ENCODE data around the gene SCAPER.

Gene SCAPER

GRCh38 chr15:76378691-76379090 is 526.4 kb downstream of the SCAPER start:
- no peak overlapping the region for H3K9ac ChIP-seq (ENCODE audit: low read length)

GRCh38 chr15:76377751-76378150 is 527.4 kb downstream of the SCAPER start:
- peaks cover 4% of the 10 kb centered on the region for H3K36me3 ChIP-seq (ENCODE audit: control insufficient read depth, insufficient read depth, low read length, severe bottlenecking)
- no peak for DNase-seq (ENCODE audit: low read depth)
- no peak overlapping the region for H3K9ac ChIP-seq (ENCODE audit: low read length)
- H3K4me3 ChIP-seq (ENCODE audit: low read length) = no peak overlapping the region
- H3K27me3 ChIP-seq (replicated peaks; ENCODE audit: control insufficient read depth, insufficient read depth, low read length) = no peaks in the 10 kb centered on the region
- H3K9me3 ChIP-seq (ENCODE audit: control insufficient read depth, low read length) = no peaks in the 10 kb centered on the region
- no peaks in the 10 kb centered on the region for H3K4me1 ChIP-seq (ENCODE audit: control insufficient read depth, insufficient read depth, low read length)

More at GRCh38 chr15:76378691-76379090, 526.4 kb downstream of the SCAPER start:
- no peaks in the 10 kb centered on the region for H3K27me3 ChIP-seq (replicated peaks; ENCODE audit: control insufficient read depth, insufficient read depth, low read length)
- no peak overlapping the region for H3K4me3 ChIP-seq (ENCODE audit: low read length)
- DNase-seq (ENCODE audit: low read depth) = no peak
- peaks cover under 1% of the 10 kb centered on the region for H3K36me3 ChIP-seq (ENCODE audit: control insufficient read depth, insufficient read depth, low read length, severe bottlenecking)
- H3K4me1 ChIP-seq (ENCODE audit: control insufficient read depth, insufficient read depth, low read length) = no peaks in the 10 kb centered on the region
- H3K9me3 ChIP-seq (ENCODE audit: control insufficient read depth, low read length) = no peaks in the 10 kb centered on the region

- no peak overlapping the region for H3K4me3 ChIP-seq (ENCODE audit: low read length)
- no peaks in the 10 kb centered on the region for H3K4me1 ChIP-seq (ENCODE audit: control insufficient read depth, insufficient read depth, low read length)
- H3K27me3 ChIP-seq (replicated peaks; ENCODE audit: control insufficient read depth, insufficient read depth, low read length) = no peaks in the 10 kb centered on the region
- no peaks in the 10 kb centered on the region for H3K9me3 ChIP-seq (ENCODE audit: control insufficient read depth, low read length)
- DNase-seq (ENCODE audit: low read depth) = no peak
- no peak overlapping the region for H3K9ac ChIP-seq (ENCODE audit: low read length)
- peaks cover 4% of the 10 kb centered on the region for H3K36me3 ChIP-seq (ENCODE audit: control insufficient read depth, insufficient read depth, low read length, severe bottlenecking)
These were observed 527.9 kb downstream of the SCAPER start for GRCh38 chr15:76377217-76377616.

- no peak overlapping the region for H3K9ac ChIP-seq (ENCODE audit: low read length)
- no peaks in the 10 kb centered on the region for H3K4me1 ChIP-seq (ENCODE audit: control insufficient read depth, insufficient read depth, low read length)
- no peak for DNase-seq (ENCODE audit: low read depth)
- no peaks in the 10 kb centered on the region for H3K27me3 ChIP-seq (replicated peaks; ENCODE audit: control insufficient read depth, insufficient read depth, low read length)
- no peak overlapping the region for H3K4me3 ChIP-seq (ENCODE audit: low read length)
- peaks cover 4% of the 10 kb centered on the region for H3K36me3 ChIP-seq (ENCODE audit: control insufficient read depth, insufficient read depth, low read length, severe bottlenecking)
- no peaks in the 10 kb centered on the region for H3K9me3 ChIP-seq (ENCODE audit: control insufficient read depth, low read length)
These were observed 528.3 kb downstream of the SCAPER start for GRCh38 chr15:76376816-76377215.

GRCh38 chr15:76376029-76376428 is 529.1 kb downstream of the SCAPER start:
- Histone ChIP-seq H3K9me3 (ENCODE audit: control insufficient read depth, low read length) (no peaks in the 10 kb centered on the region), H3K27me3 (replicated peaks; ENCODE audit: control insufficient read depth, insufficient read depth, low read length) (no peaks in the 10 kb centered on the region), H3K4me3 (ENCODE audit: low read length) (no peak overlapping the region), H3K9ac (ENCODE audit: low read length) (no peak overlapping the region), H3K36me3 (ENCODE audit: control insufficient read depth, insufficient read depth, low read length, severe bottlenecking) (peaks cover 4% of the 10 kb centered on the region), H3K4me1 (ENCODE audit: control insufficient read depth, insufficient read depth, low read length) (no peaks in the 10 kb centered on the region)
- no peak for DNase-seq (ENCODE audit: low read depth)

- Histone ChIP-seq H3K4me1 (ENCODE audit: control insufficient read depth, insufficient read depth, low read length) (peaks cover 4% of the 10 kb centered on the region), H3K27me3 (replicated peaks; ENCODE audit: control insufficient read depth, insufficient read depth, low read length) (no peaks in the 10 kb centered on the region), H3K9ac (ENCODE audit: low read length) (no peak overlapping the region), H3K9me3 (ENCODE audit: control insufficient read depth, low read length) (no peaks in the 10 kb centered on the region), H3K36me3 (ENCODE audit: control insufficient read depth, insufficient read depth, low read length, severe bottlenecking) (no peaks in the 10 kb centered on the region), H3K4me3 (ENCODE audit: low read length) (no peak overlapping the region)
- no peak for DNase-seq (ENCODE audit: low read depth)
These were observed 537.0 kb downstream of the SCAPER start for GRCh38 chr15:76368122-76368621.

GRCh38 chr15:76366714-76367113 is 538.4 kb downstream of the SCAPER start:
- Histone ChIP-seq H3K4me3 (ENCODE audit: low read length) (no peak overlapping the region), H3K4me1 (ENCODE audit: control insufficient read depth, insufficient read depth, low read length) (peaks cover 4% of the 10 kb centered on the region), H3K27me3 (replicated peaks; ENCODE audit: control insufficient read depth, insufficient read depth, low read length) (no peaks in the 10 kb centered on the region)

GRCh38 chr15:76363251-76363650 is 541.9 kb downstream of the SCAPER start:
- no peaks in the 10 kb centered on the region for H3K36me3 ChIP-seq (ENCODE audit: control insufficient read depth, insufficient read depth, low read length, severe bottlenecking)
- H3K9ac ChIP-seq (ENCODE audit: low read length) = no peak overlapping the region

More at GRCh38 chr15:76366714-76367113, 538.4 kb downstream of the SCAPER start:
- no peak overlapping the region for H3K9ac ChIP-seq (ENCODE audit: low read length)
- no peak for DNase-seq (ENCODE audit: low read depth)
- H3K36me3 ChIP-seq (ENCODE audit: control insufficient read depth, insufficient read depth, low read length, severe bottlenecking) = no peaks in the 10 kb centered on the region
- no peaks in the 10 kb centered on the region for H3K9me3 ChIP-seq (ENCODE audit: control insufficient read depth, low read length)

GRCh38 chr15:76360416-76360815 is 544.7 kb downstream of the SCAPER start:
- H3K27me3 ChIP-seq (replicated peaks; ENCODE audit: control insufficient read depth, insufficient read depth, low read length) = no peaks in the 10 kb centered on the region
- H3K4me1 ChIP-seq (ENCODE audit: control insufficient read depth, insufficient read depth, low read length) = no peaks in the 10 kb centered on the region
- no peaks in the 10 kb centered on the region for H3K9me3 ChIP-seq (ENCODE audit: control insufficient read depth, low read length)
- H3K4me3 ChIP-seq (ENCODE audit: low read length) = no peak overlapping the region
- H3K9ac ChIP-seq (ENCODE audit: low read length) = no peak overlapping the region
- no peaks in the 10 kb centered on the region for H3K36me3 ChIP-seq (ENCODE audit: control insufficient read depth, insufficient read depth, low read length, severe bottlenecking)
- no peak for DNase-seq (ENCODE audit: low read depth)

More at GRCh38 chr15:76363251-76363650, 541.9 kb downstream of the SCAPER start:
- Histone ChIP-seq H3K4me3 (ENCODE audit: low read length) (no peak overlapping the region), H3K27me3 (replicated peaks; ENCODE audit: control insufficient read depth, insufficient read depth, low read length) (no peaks in the 10 kb centered on the region), H3K4me1 (ENCODE audit: control insufficient read depth, insufficient read depth, low read length) (peaks cover 4% of the 10 kb centered on the region), H3K9me3 (ENCODE audit: control insufficient read depth, low read length) (no peaks in the 10 kb centered on the region)
- DNase-seq (ENCODE audit: low read depth) = no peak

GRCh38 chr15:76359152-76359551 is 546.0 kb downstream of the SCAPER start:
- no peak for DNase-seq (ENCODE audit: low read depth)
- Histone ChIP-seq H3K9me3 (ENCODE audit: control insufficient read depth, low read length) (no peaks in the 10 kb centered on the region), H3K27me3 (replicated peaks; ENCODE audit: control insufficient read depth, insufficient read depth, low read length) (no peaks in the 10 kb centered on the region), H3K9ac (ENCODE audit: low read length) (no peak overlapping the region), H3K36me3 (ENCODE audit: control insufficient read depth, insufficient read depth, low read length, severe bottlenecking) (no peaks in the 10 kb centered on the region), H3K4me3 (ENCODE audit: low read length) (no peak overlapping the region), H3K4me1 (ENCODE audit: control insufficient read depth, insufficient read depth, low read length) (no peaks in the 10 kb centered on the region)

- H3K4me3 ChIP-seq (ENCODE audit: low read length) = no peak overlapping the region
- no peak for DNase-seq (ENCODE audit: low read depth)
- no peaks in the 10 kb centered on the region for H3K4me1 ChIP-seq (ENCODE audit: control insufficient read depth, insufficient read depth, low read length)
- no peaks in the 10 kb centered on the region for H3K27me3 ChIP-seq (replicated peaks; ENCODE audit: control insufficient read depth, insufficient read depth, low read length)
- no peak overlapping the region for H3K9ac ChIP-seq (ENCODE audit: low read length)
- H3K9me3 ChIP-seq (ENCODE audit: control insufficient read depth, low read length) = no peaks in the 10 kb centered on the region
- no peaks in the 10 kb centered on the region for H3K36me3 ChIP-seq (ENCODE audit: control insufficient read depth, insufficient read depth, low read length, severe bottlenecking)
These were observed 546.7 kb downstream of the SCAPER start for GRCh38 chr15:76358453-76358852.

GRCh38 chr15:76354823-76355440 is 550.2 kb downstream of the SCAPER start:
- Histone ChIP-seq H3K9ac (ENCODE audit: low read length) (no peak overlapping the region), H3K4me1 (ENCODE audit: control insufficient read depth, insufficient read depth, low read length) (no peaks in the 10 kb centered on the region), H3K27me3 (replicated peaks; ENCODE audit: control insufficient read depth, insufficient read depth, low read length) (no peaks in the 10 kb centered on the region), H3K9me3 (ENCODE audit: control insufficient read depth, low read length) (no peaks in the 10 kb centered on the region), H3K36me3 (ENCODE audit: control insufficient read depth, insufficient read depth, low read length, severe bottlenecking) (no peaks in the 10 kb centered on the region), H3K4me3 (ENCODE audit: low read length) (no peak overlapping the region)
- DNase-seq (ENCODE audit: low read depth) = no peak
